HepG2 (cell line): ENCODE data around the gene ARL16. TPM values are rescaled to one million over a fixed set of nuclear protein-coding genes. Genes with fewer than 3 reads are reported as not detected.

Source experiments
- CENPT ChIP-seq: sonication (generic); formaldehyde crosslinking; IDR thresholded peaks from 2 replicates; pipeline ENCODE4 v1.8.0; 2022; ENCODE audit warnings: low read depth, mild to moderate bottlenecking, moderate library complexity, missing genetic modification reagents
- EHMT2 ChIP-seq: fragments of 200-600 bp; sonication (generic); IDR thresholded peaks from 2 replicates; pipeline ENCODE4 v1.7.0; 2017; ENCODE audit warnings: antibody characterized with exemption, low read depth, low read length, borderline replicate concordance
- ELF1 ChIP-seq: sonication (generic); formaldehyde crosslinking; IDR thresholded peaks from 2 replicates; pipeline ENCODE4 v1.4.0; 2020; ENCODE audit warnings: missing genetic modification reagents
- GTF3A ChIP-seq: sonication (generic); formaldehyde crosslinking; conservative IDR thresholded peaks from 2 replicates; pipeline ENCODE4 v1.4.0; 2020; ENCODE audit warnings: mild to moderate bottlenecking, missing genetic modification reagents
- IKZF4 ChIP-seq: sonication (generic); formaldehyde crosslinking; IDR thresholded peaks from 2 replicates; pipeline ENCODE4 v1.5.1; 2020; ENCODE audit warnings: borderline replicate concordance, mild to moderate bottlenecking, low read depth, missing genetic modification reagents; ENCODE audit errors: not compliant biosample characterization
- KLF13 ChIP-seq: sonication (generic); formaldehyde crosslinking; IDR thresholded peaks from 2 replicates; pipeline ENCODE4 v1.4.0; 2020; ENCODE audit warnings: mild to moderate bottlenecking, missing genetic modification reagents
- NR1H2 ChIP-seq: sonication (generic); formaldehyde crosslinking; IDR thresholded peaks from 2 replicates; pipeline ENCODE4 v1.8.1; 2022; ENCODE audit warnings: low read depth, missing genetic modification reagents, borderline replicate concordance
- PRPF4 ChIP-seq: fragments of 200-400 bp; formaldehyde crosslinking; IDR thresholded peaks from 2 replicates; pipeline ENCODE4 v1.6.1; 2016; ENCODE audit warnings: low read length, low read depth; ENCODE audit not compliant: poor library complexity, severe bottlenecking
- TAF1 ChIP-seq: sonication (generic); formaldehyde crosslinking; IDR thresholded peaks from 2 replicates; pipeline ENCODE4 v1.4.0; 2020; ENCODE audit warnings: missing genetic modification reagents
- U2AF1 ChIP-seq: fragments of 200-400 bp; formaldehyde crosslinking; optimal IDR thresholded peaks from 2 replicates; pipeline ENCODE3; 2017; ENCODE audit warnings: mild to moderate bottlenecking, low read depth, low read length
- ZNF274 ChIP-seq: sonication (generic); formaldehyde crosslinking; IDR thresholded peaks from 2 replicates; pipeline ENCODE4 v1.5.1; 2020; ENCODE audit warnings: mild to moderate bottlenecking, missing genetic modification reagents
- ZNF556 ChIP-seq: sonication (generic); formaldehyde crosslinking; IDR thresholded peaks from 2 replicates; pipeline ENCODE4 v1.4.0; 2020; ENCODE audit warnings: mild to moderate bottlenecking, missing genetic modification reagents, borderline replicate concordance
- ZNF564 ChIP-seq: sonication (generic); formaldehyde crosslinking; IDR thresholded peaks from 2 replicates; pipeline ENCODE4 v1.8.1; 2023; ENCODE audit warnings: mild to moderate bottlenecking, missing genetic modification reagents
- ZSCAN21 ChIP-seq: sonication (generic); formaldehyde crosslinking; IDR thresholded peaks from 2 replicates; pipeline ENCODE4 v1.8.0; 2022; ENCODE audit warnings: mild to moderate bottlenecking, missing genetic modification reagents, moderate library complexity, borderline replicate concordance
- ZSCAN30 ChIP-seq: sonication (generic); formaldehyde crosslinking; IDR thresholded peaks from 2 replicates; pipeline ENCODE4 v1.5.0; 2020; ENCODE audit warnings: mild to moderate bottlenecking, missing genetic modification reagents
- polyA plus RNA-seq, 8 experiments: library from polyadenylated mRNA; depleted of rRNA in 3 of 8; stranded (reverse) in 7 of 8; unstranded in 1 of 8; fragments of >200 nt; fragmentation: Illumina TruSeq in 4 of 8; extraction: Trizol in 4 of 8; gene quantifications; 2 replicates each; pipeline versions ENCODE4 v1.2.1 to v1.2.3, GENCODE V29; 2011 to 2016; ENCODE audit warnings: low read depth in 4 of 8, missing spikeins in 1 of 8, mixed read lengths in 1 of 8; ENCODE audit not compliant: insufficient read depth in 1 of 8
- total RNA-seq, 5 experiments: library from RNA; depleted of rRNA; stranded (reverse); fragments of >200 nt; fragmentation: Illumina TruSeq; extraction: Trizol; gene quantifications; 2 replicates each; pipeline ENCODE4 v1.2.3, GENCODE V29; 2016; ENCODE audit warnings: low read depth in 1 of 5
- TF ChIP-seq, protein P1 (sequence below): sonication (generic); formaldehyde crosslinking; IDR thresholded peaks from 2 replicates; pipeline ENCODE4 v1.5.0; 2020; ENCODE audit warnings: missing genetic modification reagents
- TF ChIP-seq, protein P2 (sequence below): sonication (generic); formaldehyde crosslinking; IDR thresholded peaks from 2 replicates; pipeline ENCODE4 v1.4.0; 2020; ENCODE audit warnings: mild to moderate bottlenecking, missing genetic modification reagents
- TF ChIP-seq, protein P3 (sequence below): sonication (generic); formaldehyde crosslinking; IDR thresholded peaks from 2 replicates; pipeline ENCODE4 v1.4.0; 2020; ENCODE audit warnings: missing genetic modification reagents, low read depth, mild to moderate bottlenecking, borderline replicate concordance
- TF ChIP-seq, protein P4 (sequence below): sonication (generic); formaldehyde crosslinking; IDR thresholded peaks from 2 replicates; pipeline ENCODE4 v1.4.0; 2020; ENCODE audit warnings: missing genetic modification reagents, borderline replicate concordance

Gene ARL16
- total and polyA plus RNA-seq, 2 of the 13 experiments (the other 11 are each of a cell fraction or from before 2014, with no cell fraction given), result 20.8 to 30.8 TPM

DNA sequence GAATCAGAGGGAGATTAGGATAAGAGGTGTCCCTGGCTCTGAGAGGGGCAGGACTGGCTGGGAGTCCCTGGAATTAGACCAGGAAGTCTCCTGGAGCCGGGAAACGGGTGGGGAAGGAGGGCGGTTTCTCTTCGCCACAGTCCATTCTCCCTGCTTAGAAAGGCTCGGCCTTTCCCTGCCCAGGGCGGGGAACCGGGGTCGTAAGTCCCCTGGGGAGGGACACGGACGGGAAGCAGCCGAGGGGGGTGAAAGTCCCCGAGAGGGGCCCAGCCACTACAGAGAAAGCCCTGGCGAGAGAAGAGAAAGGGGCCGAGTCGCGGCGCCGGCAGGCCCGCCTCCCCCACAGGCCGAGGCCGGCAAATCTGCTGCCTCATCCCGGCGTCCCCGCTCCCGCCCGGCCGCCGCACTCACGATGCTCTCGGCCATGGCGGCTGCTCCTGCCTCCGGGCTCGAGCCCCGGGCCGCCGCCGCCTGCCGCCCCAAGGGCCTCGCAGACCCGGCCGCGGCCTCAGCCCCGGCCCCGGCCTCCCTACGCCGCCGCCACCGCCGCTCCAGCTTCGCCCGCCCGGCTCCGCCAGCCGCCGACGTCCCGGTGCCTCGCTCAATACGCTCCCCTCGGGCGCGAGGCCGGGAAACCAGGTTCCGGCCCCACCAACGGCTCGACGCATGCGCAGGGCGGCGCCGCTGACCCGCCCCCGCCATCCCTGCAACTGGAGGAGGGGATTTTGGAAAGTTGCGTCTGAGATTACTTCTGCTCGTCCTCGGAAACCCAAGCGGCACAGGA lies 46.9 kb downstream of the ARL16 start, which contains the start of the genes NPLOC4 and TSPAN10 (continued):
- peak; percentile 72 for TF ChIP-seq ELF1 (CRISPR knock-in tag)
- TF ChIP-seq U2AF1, result no peak
- TF ChIP-seq GTF3A (CRISPR knock-in tag), result no peak
- TF ChIP-seq PRPF4, result no peak
- 0 out of 2 replicates have a peak, but pooled peaks have one; percentile 31 for TF ChIP-seq ZNF556
- TF ChIP-seq CENPT (CRISPR knock-in tag), result 0 out of 2 replicates have a peak, but pooled peaks have one; percentile 33
- TF ChIP-seq ZNF274 (CRISPR knock-in tag), result peak; percentile 27; the same call in 1 of the 2 replicates
- TF ChIP-seq KLF13 (CRISPR knock-in tag), result no peak
- TF ChIP-seq ZSCAN21 (CRISPR knock-in tag), result peak; percentile 83; the same call in 1 of the 2 replicates
- TF ChIP-seq, protein P1, sequence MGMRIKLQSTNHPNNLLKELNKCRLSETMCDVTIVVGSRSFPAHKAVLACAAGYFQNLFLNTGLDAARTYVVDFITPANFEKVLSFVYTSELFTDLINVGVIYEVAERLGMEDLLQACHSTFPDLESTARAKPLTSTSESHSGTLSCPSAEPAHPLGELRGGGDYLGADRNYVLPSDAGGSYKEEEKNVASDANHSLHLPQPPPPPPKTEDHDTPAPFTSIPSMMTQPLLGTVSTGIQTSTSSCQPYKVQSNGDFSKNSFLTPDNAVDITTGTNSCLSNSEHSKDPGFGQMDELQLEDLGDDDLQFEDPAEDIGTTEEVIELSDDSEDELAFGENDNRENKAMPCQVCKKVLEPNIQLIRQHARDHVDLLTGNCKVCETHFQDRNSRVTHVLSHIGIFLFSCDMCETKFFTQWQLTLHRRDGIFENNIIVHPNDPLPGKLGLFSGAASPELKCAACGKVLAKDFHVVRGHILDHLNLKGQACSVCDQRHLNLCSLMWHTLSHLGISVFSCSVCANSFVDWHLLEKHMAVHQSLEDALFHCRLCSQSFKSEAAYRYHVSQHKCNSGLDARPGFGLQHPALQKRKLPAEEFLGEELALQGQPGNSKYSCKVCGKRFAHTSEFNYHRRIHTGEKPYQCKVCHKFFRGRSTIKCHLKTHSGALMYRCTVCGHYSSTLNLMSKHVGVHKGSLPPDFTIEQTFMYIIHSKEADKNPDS (CRISPR knock-in tag), result no peak
- TF ChIP-seq NR1H2 (CRISPR knock-in tag), result no peak; the same call in 1 of the 2 replicates
- TF ChIP-seq, protein P2, sequence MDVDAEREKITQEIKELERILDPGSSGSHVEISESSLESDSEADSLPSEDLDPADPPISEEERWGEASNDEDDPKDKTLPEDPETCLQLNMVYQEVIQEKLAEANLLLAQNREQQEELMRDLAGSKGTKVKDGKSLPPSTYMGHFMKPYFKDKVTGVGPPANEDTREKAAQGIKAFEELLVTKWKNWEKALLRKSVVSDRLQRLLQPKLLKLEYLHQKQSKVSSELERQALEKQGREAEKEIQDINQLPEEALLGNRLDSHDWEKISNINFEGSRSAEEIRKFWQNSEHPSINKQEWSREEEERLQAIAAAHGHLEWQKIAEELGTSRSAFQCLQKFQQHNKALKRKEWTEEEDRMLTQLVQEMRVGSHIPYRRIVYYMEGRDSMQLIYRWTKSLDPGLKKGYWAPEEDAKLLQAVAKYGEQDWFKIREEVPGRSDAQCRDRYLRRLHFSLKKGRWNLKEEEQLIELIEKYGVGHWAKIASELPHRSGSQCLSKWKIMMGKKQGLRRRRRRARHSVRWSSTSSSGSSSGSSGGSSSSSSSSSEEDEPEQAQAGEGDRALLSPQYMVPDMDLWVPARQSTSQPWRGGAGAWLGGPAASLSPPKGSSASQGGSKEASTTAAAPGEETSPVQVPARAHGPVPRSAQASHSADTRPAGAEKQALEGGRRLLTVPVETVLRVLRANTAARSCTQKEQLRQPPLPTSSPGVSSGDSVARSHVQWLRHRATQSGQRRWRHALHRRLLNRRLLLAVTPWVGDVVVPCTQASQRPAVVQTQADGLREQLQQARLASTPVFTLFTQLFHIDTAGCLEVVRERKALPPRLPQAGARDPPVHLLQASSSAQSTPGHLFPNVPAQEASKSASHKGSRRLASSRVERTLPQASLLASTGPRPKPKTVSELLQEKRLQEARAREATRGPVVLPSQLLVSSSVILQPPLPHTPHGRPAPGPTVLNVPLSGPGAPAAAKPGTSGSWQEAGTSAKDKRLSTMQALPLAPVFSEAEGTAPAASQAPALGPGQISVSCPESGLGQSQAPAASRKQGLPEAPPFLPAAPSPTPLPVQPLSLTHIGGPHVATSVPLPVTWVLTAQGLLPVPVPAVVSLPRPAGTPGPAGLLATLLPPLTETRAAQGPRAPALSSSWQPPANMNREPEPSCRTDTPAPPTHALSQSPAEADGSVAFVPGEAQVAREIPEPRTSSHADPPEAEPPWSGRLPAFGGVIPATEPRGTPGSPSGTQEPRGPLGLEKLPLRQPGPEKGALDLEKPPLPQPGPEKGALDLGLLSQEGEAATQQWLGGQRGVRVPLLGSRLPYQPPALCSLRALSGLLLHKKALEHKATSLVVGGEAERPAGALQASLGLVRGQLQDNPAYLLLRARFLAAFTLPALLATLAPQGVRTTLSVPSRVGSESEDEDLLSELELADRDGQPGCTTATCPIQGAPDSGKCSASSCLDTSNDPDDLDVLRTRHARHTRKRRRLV (CRISPR knock-in tag), result 0 out of 2 replicates have a peak, but pooled peaks have one; percentile 50
- TF ChIP-seq EHMT2, result no peak
- TF ChIP-seq ZSCAN30 (CRISPR knock-in tag), result no peak
- peak; percentile 80; the same call in 1 of the 2 replicates for TF ChIP-seq ZNF564 (CRISPR knock-in tag)
- peak; percentile 75 for TF ChIP-seq IKZF4
- TF ChIP-seq, protein P3, sequence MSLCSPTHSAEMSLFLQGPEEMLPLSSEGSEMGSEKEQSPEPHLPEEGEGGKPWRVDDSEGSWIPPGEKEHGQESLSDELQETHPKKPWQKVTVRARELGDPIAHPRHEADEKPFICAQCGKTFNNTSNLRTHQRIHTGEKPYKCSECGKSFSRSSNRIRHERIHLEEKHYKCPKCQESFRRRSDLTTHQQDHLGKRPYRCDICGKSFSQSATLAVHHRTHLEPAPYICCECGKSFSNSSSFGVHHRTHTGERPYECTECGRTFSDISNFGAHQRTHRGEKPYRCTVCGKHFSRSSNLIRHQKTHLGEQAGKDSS (CRISPR knock-in tag), result no peak; the same call in 1 of the 2 replicates
- TF ChIP-seq TAF1, result peak; percentile 95
- TF ChIP-seq, protein P4, sequence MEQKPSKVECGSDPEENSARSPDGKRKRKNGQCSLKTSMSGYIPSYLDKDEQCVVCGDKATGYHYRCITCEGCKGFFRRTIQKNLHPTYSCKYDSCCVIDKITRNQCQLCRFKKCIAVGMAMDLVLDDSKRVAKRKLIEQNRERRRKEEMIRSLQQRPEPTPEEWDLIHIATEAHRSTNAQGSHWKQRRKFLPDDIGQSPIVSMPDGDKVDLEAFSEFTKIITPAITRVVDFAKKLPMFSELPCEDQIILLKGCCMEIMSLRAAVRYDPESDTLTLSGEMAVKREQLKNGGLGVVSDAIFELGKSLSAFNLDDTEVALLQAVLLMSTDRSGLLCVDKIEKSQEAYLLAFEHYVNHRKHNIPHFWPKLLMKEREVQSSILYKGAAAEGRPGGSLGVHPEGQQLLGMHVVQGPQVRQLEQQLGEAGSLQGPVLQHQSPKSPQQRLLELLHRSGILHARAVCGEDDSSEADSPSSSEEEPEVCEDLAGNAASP, result peak; percentile 81
